ENCODE results near the gene TDRD9.
A peak's percentile ranks its signal among the peaks of the same experiment; 100 is the strongest.

Gene TDRD9

GRCh38 chr14:103989964-103990363 is 61.7 kb downstream of the TDRD9 start:
- no peak for DNase-seq

GRCh38 chr14:103994535-103995184 is 66.4 kb downstream of the TDRD9 start:
- DNase-seq: no peak

DNA sequence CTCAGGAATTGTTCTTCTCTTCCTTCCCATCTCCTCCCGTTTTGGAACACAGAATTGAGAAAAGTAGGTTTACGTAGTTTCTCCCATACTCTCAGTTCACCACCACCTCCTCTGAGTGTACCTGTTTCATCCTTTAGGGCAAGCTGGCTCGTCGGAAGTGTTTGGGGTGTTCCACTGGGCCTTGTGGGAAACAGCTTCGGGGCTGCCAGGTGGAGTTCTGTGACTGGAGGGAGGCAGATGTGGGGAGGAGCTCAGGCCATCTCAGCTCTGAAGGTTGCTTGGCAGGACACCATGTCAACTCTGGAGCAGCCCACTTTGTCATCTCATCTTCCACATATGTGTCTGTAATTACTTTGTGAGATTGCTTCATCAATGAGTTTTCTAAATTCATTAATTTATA is 67.6 kb downstream of the TDRD9 start:
- DNase-seq: no peak

DNA sequence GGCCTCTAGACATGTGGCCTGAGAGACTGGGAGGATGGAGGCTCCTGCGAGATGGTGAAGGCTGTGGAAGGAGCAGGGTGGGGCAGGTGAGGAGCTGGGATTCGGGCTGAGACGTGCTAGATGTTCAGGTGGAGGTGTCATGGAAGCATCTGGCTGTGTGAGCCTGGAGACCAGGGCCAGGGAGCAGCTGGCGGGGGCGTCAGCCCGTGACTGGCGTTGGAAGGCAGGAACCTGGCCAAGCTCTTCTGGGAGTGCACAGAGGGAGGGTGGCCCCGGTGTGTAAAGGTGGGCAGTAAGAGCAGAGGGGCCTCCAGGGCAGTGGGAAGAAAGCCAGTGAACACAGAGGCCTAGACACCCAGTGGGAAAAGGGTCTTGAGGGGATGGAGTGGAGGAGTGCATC is 69.1 kb downstream of the TDRD9 start:
- DNase-seq: no peak

DNA sequence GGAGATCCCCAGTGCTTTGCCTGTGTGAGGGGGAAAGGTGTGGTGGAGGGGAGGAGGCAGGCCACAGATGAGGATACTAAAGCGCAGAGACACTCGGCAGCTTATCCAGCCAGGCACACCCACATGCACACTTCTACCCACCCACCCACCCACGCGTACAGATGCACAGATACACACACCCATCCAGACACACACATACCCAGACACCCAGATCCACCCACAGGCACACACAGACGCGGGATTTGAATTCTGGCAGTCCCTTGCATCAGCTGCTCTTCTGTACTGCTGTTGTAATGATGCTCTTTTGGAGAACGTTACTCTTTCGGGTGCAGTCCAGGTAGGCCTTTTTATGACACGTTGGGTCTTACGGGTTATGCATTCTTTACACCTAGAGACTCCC is 69.8 kb downstream of the TDRD9 start:
- no peak for DNase-seq

GRCh38 chr14:103999795-104000440 is 71.7 kb downstream of the TDRD9 start:
- no peak for DNase-seq

GRCh38 chr14:104001003-104001402 is 72.7 kb downstream of the TDRD9 start:
- DNase-seq: peak; percentile 30

GRCh38 chr14:104003616-104004015 is 75.4 kb downstream of the TDRD9 start:
- DNase-seq: no peak

DNA sequence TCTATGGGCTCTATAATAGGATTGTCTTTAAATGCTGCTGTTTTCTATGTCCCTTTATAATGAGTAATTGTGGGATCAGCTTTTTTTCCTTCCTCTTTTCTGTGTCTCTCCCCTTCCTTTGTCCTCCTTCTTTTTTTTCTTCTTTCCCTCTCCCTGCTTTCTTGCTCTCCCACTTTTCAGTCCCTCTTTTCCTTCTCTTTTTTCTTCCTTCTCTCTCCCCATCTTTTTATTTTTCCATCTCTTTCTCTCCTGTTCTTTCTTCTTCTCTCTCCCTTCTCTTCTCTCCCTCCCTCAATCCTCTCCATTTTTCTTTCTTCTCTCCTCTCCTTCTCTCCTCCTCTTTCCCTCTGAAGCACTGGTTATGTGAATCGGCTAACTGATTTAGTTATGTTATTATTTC is 76.6 kb downstream of the TDRD9 start:
- no peak for DNase-seq

- DNase-seq: no peak
These were observed 77.2 kb downstream of the TDRD9 start for GRCh38 chr14:104005489-104005888.

GRCh38 chr14:104007121-104007520 is 78.9 kb downstream of the TDRD9 start:
- DNase-seq: no peak

DNA sequence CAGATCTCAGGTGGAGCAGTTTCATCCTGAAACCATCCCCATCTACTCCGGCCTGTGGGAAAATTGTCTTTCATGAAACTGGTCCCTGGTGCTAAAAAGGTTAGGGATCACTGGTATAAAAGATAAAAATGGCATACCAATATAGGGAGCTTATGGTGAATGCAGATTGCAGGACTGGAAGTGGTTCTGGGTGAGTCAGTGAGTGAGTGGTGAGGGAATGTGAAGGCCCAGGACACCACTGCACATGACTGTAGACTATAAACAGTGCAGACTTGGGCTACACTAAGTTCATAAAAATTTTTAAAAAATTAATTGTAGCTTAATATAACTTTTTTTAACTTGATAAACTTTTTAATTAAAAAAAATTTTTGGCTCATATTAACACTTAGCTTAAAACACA is 81.0 kb downstream of the TDRD9 start:
- DNase-seq: no peak

- DNase-seq: no peak
These were observed 83.7 kb downstream of the TDRD9 start for GRCh38 chr14:104011824-104012517.

DNA sequence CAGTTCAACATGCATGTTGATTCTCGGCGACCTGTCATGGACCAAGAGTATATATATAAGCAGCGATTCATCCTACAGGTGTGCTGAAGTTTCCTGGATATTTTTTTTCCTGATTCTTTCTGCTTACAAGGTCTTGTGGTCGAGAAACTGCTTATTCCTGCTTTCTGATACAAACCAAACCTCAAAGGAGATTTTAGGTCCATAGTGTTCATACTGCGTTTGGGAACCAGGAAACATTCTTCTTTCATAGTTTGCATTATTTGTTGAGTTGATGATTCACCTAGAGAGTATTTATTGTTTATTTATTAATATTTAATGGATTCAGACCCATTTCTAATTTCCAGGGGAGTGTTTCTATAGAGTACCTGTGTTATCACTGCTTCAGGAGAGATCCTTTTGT is 86.5 kb downstream of the TDRD9 start:
- DNase-seq: no peak

- DNase-seq: no peak
These were observed 88.8 kb downstream of the TDRD9 start for GRCh38 chr14:104016873-104017650.

GRCh38 chr14:104019029-104019428 is 90.8 kb downstream of the TDRD9 start:
- DNase-seq: no peak

DNA sequence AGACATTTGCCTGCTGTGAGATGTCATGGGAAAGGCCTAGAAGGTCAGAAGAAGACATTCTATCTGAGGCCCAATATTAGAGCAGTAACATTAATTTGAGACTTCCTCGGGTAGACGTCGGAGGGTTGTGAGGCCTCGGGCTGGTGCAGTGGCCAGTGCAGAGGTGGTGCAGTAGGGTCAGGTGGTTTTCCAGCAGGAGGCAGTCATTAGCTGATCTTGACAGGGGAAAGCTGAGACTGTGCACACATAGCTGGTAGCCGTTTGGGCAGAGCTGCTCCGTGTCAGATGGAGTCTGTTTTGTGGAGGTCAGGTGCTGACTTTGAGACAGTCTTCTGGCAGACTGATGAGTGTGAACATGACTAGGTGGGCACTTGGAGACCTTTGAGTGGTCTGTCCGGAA is 91.5 kb downstream of the TDRD9 start:
- no peak for DNase-seq

- no peak for DNase-seq
These were observed 92.2 kb downstream of the TDRD9 start for GRCh38 chr14:104020471-104020870.

GRCh38 chr14:104023325-104024055 is 95.2 kb downstream of the TDRD9 start:
- DNase-seq: no peak

DNA sequence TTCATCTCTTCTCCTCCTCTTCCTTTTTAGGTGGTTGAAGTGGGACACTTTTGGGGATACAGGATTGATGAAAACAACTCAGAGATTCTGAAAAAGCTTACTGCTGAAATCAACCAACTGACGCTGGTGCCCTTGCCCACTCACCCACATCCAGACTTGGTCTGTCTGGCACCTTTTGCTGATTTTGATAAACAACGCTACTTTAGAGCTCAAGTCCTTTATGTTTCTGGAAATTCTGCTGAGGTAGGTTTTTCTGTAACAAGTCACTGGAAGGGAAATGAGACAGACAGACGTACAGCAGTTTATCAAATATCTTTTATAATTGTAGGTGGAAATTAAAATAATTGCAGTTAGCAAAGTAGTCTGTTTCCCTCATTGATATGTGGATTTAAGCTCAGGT is 97.3 kb downstream of the TDRD9 start:
- DNase-seq: no peak

- DNase-seq: no peak
These were observed 97.8 kb downstream of the TDRD9 start for GRCh38 chr14:104026024-104026423.

DNA sequence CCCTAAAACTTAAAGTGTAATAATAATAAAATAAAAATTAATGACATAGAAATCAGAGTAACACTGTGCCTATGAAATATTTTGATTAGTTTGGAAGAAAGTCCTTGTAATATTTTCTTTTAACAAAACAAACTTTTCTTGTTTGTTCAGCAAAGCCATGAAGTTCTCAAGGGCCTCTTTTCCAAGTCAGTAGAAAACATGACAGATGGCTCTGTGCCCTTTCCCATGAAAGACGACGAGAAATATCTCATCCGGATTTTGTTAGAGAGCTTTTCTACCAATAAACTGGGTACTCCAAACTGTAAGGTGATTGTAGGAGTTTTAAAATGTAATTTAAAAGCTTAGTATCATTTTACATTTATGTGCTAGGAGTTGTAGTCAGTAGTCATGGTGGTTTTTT is 102.7 kb downstream of the TDRD9 start:
- DNase-seq: peak; percentile 52

- peak; percentile 49 for DNase-seq
These were observed 103.1 kb downstream of the TDRD9 start for GRCh38 chr14:104031384-104031783.

Measured in NCI-H82 (cell line).